WERI-Rb-1 (cell line): ENCODE measurements around the gene NACC1.
"Not testable (repeated sequence)": the region's sequence is repeated elsewhere in the genome, so short reads cannot be mapped to it uniquely, and the experiment has no call there.

ENCODE experiments used
- DNase-seq: peaks from one replicate; pipeline ENCODE4 v3.0.0-alpha.2; 2020
- H3K27ac ChIP-seq: fragments of 250-450 bp; sonication (Bioruptor Pico); 2 replicates; pipeline ENCODE4 v1.5.1; 2020; ENCODE audit warnings: mild to moderate bottlenecking, moderate library complexity
- H3K27me3 ChIP-seq: fragments of 250-450 bp; sonication (Bioruptor Pico); 2 replicates; pipeline ENCODE4 v1.5.1; 2021; ENCODE audit warnings: mild to moderate bottlenecking, low read depth, moderate library complexity; ENCODE audit not compliant: insufficient read depth, severe bottlenecking
- H3K36me3 ChIP-seq: fragments of 250-450 bp; sonication (Bioruptor Pico); 2 replicates; pipeline ENCODE4 v1.5.1; 2020; ENCODE audit warnings: mild to moderate bottlenecking, moderate library complexity
- H3K4me3 ChIP-seq: 2 replicates; pipeline ENCODE4 v1.5.1; 2011; ENCODE audit warnings: low read depth, mild to moderate bottlenecking, control low read depth, low read length
- H3K9me3 ChIP-seq: fragments of 250-450 bp; sonication (Bioruptor Pico); 2 replicates; pipeline ENCODE4 v1.5.1; 2021; ENCODE audit warnings: mild to moderate bottlenecking, moderate library complexity; ENCODE audit not compliant: severe bottlenecking
- CTCF ChIP-seq: IDR thresholded peaks from 2 replicates; pipeline ENCODE4 v1.5.1; 2011; ENCODE audit warnings: low read depth, mild to moderate bottlenecking, control low read depth, inconsistent platforms, low read length

The NACC1 gene

GRCh38 chr19:13160557-13160956 is 42.5 kb downstream of the NACC1 start:
- H3K27ac ChIP-seq, result no peak overlapping the region

GRCh38 chr19:13162724-13163608 is 44.9 kb downstream of the NACC1 start:
- Histone ChIP-seq H3K9me3 (no peaks in the 10 kb centered on the region), H3K27ac (peak overlapping the region; percentile 100), H3K27me3 (no peaks in the 10 kb centered on the region), H3K36me3 (no peaks in the 10 kb centered on the region), H3K4me3 (peak overlapping the region; percentile 66)
- no peak for TF ChIP-seq CTCF
- peak; percentile 99 for DNase-seq

More at GRCh38 chr19:13160557-13160956, 42.5 kb downstream of the NACC1 start:
- Histone ChIP-seq H3K27me3 (no peaks in the 10 kb centered on the region), H3K4me3 (no peak overlapping the region), H3K36me3 (no peaks in the 10 kb centered on the region; the same call in 1 of the 2 replicates), H3K9me3 (no peaks in the 10 kb centered on the region)
- TF ChIP-seq CTCF, result no peak
- DNase-seq, result no peak

- DNase-seq, result peak; percentile 98
- Histone ChIP-seq H3K27ac (peak overlapping the region; percentile 100), H3K4me3 (peak overlapping the region; percentile 66), H3K27me3 (no peaks in the 10 kb centered on the region), H3K9me3 (no peaks in the 10 kb centered on the region), H3K36me3 (no peaks in the 10 kb centered on the region)
- TF ChIP-seq CTCF, result no peak
Measured at GRCh38 chr19:13163609-13164342, 45.7 kb downstream of the NACC1 start.

- no peak for TF ChIP-seq CTCF
- Histone ChIP-seq H3K36me3 (no peaks in the 10 kb centered on the region), H3K9me3 (no peaks in the 10 kb centered on the region), H3K27ac (peak overlapping the region; percentile 100), H3K4me3 (peak overlapping the region; percentile 66), H3K27me3 (no peaks in the 10 kb centered on the region)
- peak; percentile 86 for DNase-seq
Measured at GRCh38 chr19:13164343-13165161, 46.5 kb downstream of the NACC1 start.

- Histone ChIP-seq H3K27ac (peak overlapping the region; percentile 100), H3K27me3 (no peaks in the 10 kb centered on the region), H3K36me3 (no peaks in the 10 kb centered on the region), H3K4me3 (no peak overlapping the region), H3K9me3 (no peaks in the 10 kb centered on the region)
- no peak for DNase-seq
- TF ChIP-seq CTCF, result no peak
Measured at GRCh38 chr19:13165162-13165997, 47.3 kb downstream of the NACC1 start.

GRCh38 chr19:13166151-13166550 is 48.1 kb downstream of the NACC1 start:
- H3K36me3 ChIP-seq, H3K27me3 ChIP-seq, DNase-seq, H3K4me3 ChIP-seq, H3K9me3 ChIP-seq, H3K27ac ChIP-seq: not testable (repeated sequence)
